NCI-H345 treated with DMSO at 0.1 percent for 48 hours (cell line): ENCODE measurements around the gene FCHO1.
"Not testable (repeated sequence)": the region's sequence is repeated elsewhere in the genome, so short reads cannot be mapped to it uniquely, and the experiment has no call there.

Source experiments
- DNase-seq: peaks from one replicate; lab custom pipeline; 2025; ENCODE audit not compliant: unreplicated experiment; lab: John Stamatoyannopoulos, UW

FCHO1 gene

DNA sequence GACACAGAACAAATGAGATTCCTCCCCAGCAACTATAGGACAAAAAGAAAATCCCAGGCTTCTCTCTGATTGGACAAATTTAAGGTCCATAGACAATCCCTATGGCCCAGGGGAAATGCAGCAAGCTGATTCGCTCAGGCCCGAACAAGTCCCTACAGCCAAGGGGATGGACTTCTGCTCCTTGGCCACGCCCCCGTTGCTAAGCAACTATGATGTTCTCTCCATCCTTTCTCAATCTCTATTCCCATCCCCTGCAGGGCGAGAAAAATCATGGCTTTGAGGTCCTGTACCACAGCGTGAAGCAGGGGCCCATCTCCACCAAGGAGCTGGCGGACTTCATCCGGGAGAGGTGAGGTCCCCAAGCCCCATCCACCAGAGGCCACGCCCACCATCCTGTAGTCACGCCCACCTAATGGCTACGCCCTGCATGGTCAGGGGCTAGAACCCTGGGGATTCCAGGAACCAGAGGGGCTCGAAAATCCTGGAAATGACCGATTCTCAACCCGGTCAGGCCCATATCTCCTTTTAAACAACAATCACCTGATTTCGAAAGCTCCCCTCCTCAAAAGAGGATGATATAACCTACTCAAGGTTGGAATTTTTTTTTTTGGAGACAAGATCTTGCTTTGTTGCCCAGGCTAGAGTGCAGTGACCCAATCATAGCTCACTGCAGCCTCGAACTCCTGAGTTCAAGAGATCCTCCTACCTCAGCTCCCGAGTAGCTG is 11.4 kb downstream of the FCHO1 start:
- no peak for DNase-seq

DNA sequence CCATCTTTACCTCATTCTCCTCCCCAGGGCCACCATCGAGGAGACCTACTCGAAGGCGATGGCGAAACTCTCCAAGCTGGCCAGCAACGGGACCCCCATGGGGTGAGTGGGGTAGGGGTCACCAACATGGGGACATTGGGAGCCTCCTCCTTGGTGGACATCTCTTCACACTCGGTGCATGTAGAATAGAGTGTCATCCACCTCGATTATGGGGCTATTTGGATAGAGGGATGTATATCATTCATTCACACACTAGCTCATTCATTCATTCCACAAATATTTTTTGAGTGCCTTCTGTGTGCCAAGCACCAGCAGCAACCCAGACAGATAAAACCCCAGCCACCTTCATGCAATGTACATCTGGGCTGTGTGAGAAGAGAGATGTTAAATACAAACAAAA is 13.1 kb downstream of the FCHO1 start:
- no peak for DNase-seq

DNA sequence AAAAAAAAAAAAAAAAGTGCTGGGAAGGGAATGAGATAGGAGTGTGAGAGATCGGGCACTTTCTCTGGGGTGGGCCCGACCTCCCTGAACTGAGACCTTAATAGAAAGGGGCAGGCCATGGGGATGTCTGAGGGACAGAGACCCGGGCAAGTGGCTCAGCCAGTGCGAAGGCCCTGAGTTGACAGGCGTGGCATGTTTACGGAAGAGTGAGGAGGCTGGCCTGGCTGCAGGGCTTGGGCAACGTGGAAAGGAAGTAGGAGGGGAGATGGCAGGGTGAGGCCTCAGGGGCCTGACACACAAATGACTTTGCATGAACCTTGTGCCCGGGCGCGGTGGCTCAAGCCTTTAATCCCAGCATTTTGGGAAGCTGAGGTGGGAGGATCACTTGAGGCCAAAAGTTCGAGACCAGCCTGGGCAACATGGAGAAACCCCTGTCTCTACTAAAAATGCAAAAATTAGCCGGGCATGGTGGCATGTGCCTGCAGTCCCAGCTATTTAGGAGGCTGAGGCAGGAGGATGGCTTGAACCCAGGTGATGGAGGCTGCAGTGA is 13.9 kb downstream of the FCHO1 start:
- DNase-seq = no peak

DNA sequence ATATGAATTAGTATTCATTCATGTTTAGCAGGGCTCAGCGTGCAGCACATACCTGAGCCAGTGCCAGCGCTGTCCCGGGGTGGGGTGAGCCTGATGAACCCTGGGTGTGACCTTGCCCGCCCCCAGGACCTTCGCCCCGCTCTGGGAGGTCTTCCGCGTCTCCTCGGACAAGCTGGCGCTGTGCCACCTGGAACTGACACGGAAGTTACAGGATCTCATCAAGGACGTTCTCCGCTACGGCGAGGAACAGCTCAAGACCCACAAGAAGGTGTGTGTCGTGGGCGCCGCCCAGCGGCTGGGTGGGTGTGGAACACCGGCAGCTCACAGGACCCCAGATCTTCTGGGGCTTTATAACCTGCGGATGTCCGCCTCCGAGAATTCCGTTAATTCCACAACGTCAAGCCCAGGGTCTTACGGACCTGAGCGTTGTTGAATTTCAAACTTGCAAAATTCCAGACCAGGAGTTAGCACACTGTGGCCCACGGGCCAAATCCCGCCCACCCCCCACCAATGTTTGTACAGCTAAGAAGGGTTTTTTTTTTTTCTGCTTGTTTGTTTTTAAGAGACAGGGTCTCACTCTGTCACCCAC is 15.4 kb downstream of the FCHO1 start:
- DNase-seq = no peak

DNA sequence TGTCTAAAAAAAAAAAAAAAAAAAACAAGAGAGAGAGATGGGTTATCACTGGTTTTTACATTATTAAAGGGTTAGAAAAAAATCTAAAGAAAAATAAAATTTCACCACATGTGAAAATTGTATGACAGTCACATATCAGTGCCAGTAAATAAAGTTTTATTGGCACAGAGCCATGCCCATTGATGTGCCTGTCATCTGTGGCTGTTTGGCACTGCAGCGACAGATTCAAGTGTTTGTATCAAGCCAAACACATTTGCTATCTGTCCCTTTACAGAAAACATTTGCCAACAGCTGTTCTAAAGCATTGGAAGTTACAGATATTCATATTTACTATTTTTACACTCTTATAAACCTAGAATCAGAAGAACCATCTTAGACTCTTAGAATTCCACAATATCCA is 16.3 kb downstream of the FCHO1 start:
- no peak for DNase-seq

DNA sequence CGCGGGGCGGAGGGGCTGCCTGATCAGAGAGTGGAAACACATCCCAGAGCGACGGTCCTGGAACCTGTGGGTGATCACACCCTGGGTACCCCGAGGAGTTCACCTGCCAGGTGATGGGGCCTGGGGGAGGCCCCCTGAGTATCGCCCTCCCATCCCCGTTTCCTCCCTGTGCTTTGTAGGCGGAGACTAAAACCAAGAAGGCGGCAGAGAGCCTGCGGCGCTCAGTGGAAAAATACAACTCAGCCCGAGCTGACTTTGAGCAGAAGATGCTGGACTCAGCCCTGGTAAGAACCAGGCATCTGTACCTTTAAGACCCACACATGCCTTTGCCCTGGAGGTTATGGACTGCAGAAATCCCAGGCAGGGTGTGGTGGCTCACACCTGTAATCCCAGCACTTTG is 19.3 kb downstream of the FCHO1 start:
- no peak for DNase-seq

DNA sequence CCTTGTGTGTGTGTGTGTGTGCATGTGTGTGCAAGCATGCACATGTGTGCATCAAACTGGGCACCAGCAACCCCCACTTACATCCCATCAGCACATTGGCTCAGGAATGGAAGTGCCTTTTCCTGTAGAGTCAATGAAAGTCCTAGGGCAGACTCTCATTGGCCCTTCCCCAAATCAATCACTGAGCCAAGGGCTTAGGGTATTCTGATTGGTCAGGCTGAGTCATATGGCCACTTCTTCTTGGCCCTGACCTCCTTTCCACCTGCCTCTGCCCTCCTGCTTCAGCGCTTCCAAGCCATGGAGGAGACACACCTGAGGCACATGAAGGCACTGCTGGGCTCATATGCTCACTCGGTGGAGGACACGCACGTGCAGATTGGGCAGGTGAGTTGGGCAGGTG is 20.9 kb downstream of the FCHO1 start:
- no peak for DNase-seq

DNA sequence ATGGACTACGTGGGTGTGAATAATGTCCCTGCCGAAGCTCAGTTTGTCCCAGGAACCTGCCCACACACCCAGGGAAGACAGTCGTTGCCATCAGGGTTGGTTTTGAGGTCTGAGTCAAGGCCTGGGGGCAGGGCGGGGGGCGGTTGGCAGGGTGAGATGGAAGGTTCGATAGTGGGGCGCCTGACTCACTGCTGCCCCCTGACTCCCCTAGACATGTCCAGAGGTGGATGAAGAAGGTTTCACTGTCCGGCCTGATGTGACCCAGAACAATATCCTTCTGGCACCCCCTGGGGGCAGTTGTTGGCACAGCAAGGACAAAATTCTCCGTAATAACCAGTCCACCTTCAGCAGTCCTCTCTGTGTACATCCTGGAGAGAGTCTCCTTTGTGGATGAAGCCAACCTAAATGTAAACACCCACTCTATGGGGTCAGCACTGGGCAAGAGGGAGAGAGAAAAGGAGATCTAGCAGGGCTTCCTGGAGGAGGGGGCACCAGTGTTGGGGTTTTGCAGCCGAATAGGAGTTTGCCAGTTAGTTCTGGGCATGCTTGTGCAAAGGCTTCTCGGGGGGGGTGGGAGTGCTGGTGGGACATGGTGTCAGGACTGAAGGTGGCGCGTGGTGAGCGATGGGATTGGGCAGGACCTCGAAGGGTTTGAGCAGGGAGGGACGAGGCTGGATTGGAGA is 24.1 kb downstream of the FCHO1 start:
- no peak for DNase-seq

DNA sequence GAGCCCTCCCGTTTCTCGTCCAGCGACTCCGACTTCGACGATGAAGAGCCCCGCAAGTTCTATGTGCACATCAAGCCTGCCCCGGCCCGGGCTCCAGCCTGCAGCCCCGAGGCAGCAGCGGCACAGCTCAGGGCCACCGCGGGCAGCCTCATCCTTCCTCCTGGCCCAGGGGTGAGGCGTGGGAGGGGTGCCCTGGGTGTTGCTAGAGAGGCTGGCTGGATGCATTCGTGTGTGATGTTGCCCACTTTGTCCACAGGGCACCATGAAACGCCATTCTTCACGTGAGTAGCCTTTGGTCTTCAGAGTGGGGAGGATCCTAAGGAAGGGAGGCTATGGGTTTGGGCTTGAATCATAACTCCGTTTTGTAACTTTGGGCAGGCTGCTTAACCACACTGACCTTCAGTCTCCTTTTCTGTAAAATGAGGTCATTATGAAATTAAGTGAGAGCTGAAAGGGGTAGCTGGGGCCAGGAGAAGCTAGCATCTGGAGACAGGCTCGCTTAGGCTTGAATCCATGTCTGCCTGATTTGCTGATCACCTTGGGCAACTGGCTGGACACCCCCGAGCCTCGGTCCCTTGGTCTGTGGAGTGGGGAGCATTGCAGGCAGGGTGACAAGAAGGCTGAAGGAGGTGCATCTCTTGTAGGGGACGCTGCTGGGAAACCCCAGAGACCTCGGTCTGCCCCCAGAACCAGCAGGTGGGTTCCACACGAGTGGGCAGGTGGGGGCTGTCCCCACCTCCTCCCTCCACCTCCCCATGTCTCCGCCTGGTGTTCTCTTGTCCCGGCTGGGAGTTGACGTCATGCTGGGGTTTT is 24.9 kb downstream of the FCHO1 start:
- no peak for DNase-seq

DNA sequence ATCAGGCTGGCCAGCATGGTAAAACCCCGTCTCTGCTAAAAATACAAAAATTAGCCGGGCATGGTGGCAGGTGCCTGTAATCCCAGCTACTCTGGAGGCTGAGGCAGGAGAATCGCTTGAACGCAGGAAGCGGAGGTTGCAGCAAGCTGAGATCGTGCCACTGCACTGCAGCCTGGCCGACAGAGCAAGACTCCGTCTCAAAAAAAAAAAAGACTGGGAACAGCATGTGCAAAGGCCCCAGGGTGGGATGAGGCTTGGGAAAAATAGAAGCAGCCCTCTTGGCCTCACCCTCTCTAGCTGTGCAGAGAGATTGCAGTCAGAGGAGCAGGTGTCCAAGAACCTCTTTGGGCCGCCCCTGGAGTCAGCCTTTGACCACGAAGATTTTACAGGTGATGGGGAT is 26.6 kb downstream of the FCHO1 start:
- DNase-seq = not testable (repeated sequence)

DNA sequence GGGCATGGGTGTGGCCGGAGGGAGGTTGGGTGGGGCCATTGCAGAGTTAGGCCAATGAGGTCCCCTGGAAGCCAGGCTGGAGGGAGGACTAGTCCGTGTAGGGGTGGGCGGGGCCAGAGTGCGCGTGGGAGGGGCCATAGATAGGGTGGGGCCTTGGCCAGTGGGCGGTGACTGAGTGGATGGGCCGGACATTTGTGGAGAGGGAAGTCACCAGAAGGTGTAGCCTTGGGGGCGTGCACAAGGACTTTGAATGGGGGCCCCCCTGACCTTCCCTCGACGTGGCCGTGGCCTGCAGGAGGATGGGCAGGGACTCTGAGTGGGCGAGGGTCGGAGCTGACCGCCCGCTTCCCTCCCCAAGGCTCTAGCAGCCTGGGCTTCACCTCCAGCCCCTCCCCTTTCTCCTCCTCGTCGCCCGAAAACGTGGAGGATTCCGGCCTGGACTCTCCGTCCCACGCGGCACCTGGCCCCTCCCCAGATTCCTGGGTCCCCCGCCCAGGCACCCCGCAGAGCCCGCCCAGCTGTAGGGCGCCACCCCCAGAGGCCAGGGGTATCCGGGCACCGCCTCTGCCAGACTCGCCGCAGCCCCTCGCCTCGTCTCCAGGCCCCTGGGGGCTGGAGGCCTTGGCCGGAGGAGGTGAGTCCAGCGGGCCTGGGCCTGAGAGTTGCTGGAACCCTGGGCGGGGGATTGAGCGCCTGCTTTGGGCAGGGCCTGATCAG is 27.1 kb downstream of the FCHO1 start:
- no peak for DNase-seq

DNA sequence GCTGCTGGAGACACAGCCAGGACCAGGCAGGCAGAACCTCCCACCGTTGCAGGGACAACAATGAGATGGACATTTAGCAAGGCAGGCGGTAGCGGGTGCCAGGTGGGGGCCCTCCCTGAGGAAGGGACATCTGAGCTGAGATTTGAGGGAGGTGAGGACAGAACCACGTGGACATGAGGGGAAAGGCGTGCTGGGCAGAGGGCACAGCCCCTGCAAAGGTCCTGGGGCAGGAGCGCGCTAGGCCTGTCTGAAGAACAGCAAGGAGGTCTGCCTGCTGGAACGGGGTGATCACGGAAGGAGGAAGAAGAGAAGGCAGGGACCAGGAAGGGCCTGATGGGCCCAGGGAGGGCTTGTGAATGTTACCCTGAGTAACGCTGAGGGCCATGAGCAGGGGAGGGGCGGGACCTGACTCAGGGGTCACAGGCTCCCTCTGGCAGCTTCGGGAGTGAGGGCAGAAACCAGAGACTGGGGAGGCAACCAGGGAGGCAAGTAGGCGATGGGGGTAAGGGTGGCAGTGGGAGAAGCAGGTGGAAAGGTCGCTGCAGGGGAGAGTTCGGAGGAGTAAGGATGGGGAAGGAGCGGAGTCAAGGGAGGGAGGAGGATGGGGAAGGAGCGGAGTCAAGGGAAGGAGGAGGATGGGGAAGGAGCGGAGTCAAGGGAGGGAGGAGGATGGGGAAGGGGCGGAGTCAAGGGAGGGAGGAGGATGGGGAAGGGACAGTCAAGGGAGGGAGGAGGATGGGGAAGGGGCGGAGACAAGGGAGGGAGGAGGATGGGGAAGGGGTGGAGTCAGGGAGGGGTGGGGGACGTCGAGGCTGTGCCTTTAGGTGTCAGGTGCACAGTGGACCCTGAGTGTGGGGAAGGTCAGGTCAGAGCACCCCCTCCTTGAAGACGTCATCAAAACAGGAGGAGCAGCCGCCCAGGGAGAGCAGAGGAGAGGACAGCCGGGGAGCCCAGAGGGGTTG is 28.0 kb downstream of the FCHO1 start:
- DNase-seq = no peak

DNA sequence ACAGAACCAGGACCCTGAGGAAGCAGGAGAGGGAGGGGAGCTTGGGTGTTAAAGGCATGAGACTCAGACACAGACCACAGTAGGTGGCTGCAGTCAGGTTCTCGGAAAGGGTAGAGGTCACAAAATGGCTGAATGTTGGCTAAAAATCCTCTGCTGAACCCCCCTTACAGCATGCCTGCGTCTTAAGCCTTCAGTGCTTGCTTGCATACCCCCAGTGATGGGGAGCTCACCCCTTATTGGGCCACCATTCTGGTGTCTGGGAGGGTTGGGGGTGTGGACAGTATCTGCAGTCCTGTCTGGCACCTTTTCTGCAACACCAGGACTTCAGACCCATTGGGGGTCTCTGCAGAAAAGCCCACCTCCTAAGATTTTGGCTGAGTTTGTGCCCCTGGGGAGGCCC is 29.5 kb downstream of the FCHO1 start:
- DNase-seq = no peak

DNA sequence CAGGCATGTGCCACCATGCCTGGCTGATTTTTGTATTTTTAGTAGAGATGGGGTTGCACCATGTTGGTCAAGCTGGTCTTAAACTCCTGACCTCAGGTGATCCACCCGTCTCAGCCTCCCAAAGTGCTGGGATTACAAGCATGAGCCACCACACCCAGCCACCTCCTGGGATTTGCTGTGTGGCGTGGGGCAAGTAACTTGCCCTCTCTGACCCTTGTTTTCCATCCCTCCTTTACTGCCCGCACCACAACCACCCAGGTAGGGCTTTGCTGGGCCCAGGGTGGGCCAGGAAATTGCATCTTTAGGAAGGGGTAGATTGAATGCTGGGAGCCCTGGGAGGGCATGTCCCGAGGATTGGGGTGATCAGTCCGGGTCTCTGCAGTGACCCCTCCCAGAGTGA is 32.4 kb downstream of the FCHO1 start:
- not testable (repeated sequence) for DNase-seq

DNA sequence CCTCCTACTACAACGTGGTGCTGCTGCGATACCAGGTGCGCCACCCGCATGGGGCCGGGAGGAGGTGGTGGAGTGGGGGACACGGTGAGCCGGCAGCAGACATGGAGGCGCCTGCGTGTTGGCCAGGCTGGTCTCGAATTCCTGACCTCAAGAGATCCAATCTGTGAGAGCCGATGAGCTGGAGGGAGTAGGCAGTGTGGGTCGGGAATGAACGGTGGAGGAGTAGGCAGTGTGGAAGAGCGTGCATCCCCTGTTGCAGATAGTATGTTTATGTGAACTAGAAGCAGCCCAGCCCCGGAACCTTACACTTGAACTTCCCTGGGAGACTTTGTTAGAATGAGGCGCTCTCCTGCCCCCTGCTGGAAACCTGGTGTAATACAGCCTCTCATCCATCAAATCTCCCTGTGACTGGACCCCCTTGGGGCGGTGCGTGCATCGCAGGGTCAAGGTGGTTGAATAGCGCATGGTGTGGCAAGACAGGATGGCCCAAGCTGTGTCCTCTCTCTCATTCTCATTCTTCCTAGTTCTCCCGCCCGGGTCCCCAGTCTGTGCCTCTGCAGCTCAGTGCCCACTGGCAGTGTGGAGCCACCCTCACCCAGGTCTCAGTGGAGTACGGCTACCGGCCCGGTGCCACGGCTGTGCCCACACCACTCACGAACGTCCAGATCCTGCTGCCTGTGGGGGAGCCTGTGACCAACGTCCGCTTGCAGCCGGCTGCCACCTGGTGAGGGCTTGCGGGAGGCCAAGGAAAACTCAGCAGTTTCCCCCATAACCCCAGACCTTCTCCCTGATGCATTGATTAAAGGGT is 33.1 kb downstream of the FCHO1 start:
- DNase-seq = peak; percentile 24

DNA sequence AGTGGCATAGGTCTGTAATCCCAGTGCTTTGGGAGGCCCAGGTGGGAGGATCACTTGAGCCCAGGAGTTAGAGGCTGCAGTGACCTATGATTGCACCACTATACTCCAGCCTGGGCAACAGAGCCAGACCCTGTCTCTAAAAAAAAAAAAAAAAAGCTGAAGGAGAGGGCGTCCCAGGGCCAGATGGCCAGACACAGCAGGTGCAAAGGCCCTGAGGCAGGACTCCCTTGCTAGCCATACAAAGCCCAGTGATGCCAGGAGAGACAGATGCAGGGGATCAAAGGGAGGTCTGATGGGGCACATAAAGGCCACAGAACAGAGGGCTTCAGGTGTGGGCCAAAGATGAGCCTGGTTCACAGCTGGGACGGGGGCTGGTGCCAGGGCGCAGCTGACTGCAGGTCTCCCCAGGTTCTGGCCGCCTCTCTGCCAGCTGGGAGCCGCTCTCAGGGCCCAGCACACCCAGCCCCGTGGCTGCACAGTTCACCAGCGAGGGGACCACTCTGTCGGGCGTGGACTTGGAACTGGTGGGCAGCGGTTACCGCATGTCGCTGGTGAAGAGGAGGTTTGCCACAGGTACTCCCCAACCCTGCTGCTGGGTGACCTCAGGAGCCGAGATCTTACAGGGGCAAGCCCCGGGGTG is 36.1 kb downstream of the FCHO1 start:
- no peak for DNase-seq

DNA sequence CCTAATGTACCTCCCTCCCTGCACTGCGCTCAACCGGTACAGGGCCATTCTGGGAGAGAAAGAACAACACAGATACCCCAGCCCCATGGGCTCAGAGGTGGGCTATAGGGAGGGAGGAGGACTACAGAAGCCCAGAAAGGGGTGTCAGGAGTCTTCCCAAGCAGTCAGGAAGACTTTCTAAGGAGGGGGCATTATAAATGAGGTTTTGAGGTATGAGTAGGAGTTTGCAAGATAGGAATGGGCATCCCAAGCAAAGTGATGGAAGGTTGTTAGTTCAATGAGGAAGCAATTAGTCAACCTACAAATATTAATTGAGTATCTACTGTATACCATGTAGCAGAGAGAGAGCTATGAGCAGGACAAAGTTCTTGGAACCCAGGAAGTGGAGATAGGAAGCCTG is 37.4 kb downstream of the FCHO1 start:
- no peak for DNase-seq

DNA sequence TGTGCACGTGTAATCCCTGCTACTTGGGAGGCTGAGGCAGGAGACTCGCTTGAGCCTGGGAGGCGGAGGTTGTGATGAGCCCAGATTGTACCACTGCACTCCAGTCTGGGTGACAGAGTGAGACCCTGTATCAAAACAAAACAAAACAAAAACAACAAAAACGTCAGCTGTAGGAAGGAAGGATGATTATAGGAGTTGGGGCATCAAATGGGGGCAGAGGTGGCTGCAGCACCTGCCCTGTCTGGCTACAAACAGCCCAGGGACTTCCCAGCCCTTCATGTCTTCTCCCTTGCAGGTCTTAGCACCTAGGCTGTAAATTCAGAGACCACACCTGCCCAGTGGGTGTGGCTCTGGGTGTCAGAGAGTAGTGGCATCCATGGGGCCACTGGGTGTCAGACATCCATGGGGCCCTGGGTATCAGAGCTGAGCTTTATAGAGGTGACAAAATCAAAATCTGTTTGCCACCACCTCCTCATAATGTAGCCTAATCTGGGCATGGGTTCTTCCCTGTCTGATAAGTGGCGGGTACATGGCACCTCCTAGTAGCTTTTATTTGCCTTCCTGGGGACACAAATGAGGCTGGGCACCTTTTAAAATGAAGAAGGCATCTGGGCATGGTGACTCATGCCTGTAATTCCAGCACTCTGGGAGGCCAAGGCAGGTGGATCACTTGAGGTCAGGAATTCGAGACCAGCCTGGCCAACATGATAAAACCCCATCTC is 38.9 kb downstream of the FCHO1 start:
- no peak for DNase-seq
